Smooth muscle cell (in vitro differentiated cells): ENCODE results near the gene CNDP2. TPM values are rescaled to one million over a fixed set of nuclear protein-coding genes. Genes with fewer than 3 reads are reported as not detected.

Experiments used
- DNase-seq: peaks from one replicate; lab custom pipeline; 2025; ENCODE audit not compliant: unreplicated experiment; lab: John Stamatoyannopoulos, UW
- H2AFZ ChIP-seq: fragments of 200-600 bp; sonication (generic); 2 replicates; pipeline ENCODE4 v1.6.0; 2016; ENCODE audit warnings: antibody characterized with exemption, low read depth, mild to moderate bottlenecking
- H3F3A ChIP-seq: fragments of 200-600 bp; sonication (generic); 2 replicates; pipeline ENCODE4 v1.6.0; 2017; ENCODE audit warnings: antibody characterized with exemption, low read depth
- H3K27ac ChIP-seq: fragments of 200-600 bp; sonication (generic); 2 replicates; pipeline ENCODE4 v1.5.1; 2016; ENCODE audit warnings: low read depth, mild to moderate bottlenecking
- H3K27me3 ChIP-seq: fragments of 200-600 bp; sonication (generic); 2 replicates; pipeline ENCODE4 v1.6.1; 2016; ENCODE audit warnings: low read depth, mild to moderate bottlenecking
- H3K36me3 ChIP-seq: fragments of 200-600 bp; sonication (generic); 2 replicates; pipeline ENCODE4 v1.5.1; 2016; ENCODE audit warnings: low read depth
- H3K4me1 ChIP-seq: fragments of 200-600 bp; sonication (generic); 2 replicates; pipeline ENCODE4 v1.5.1; 2016; ENCODE audit warnings: low read depth
- H3K4me2 ChIP-seq: fragments of 200-600 bp; sonication (generic); 2 replicates; pipeline ENCODE4 v1.6.0; 2016; ENCODE audit warnings: mild to moderate bottlenecking
- H3K4me3 ChIP-seq: fragments of 200-600 bp; sonication (generic); 2 replicates; pipeline ENCODE4 v1.5.1; 2016; ENCODE audit warnings: mild to moderate bottlenecking
- H3K79me2 ChIP-seq: fragments of 200-600 bp; sonication (generic); 2 replicates; pipeline ENCODE4 v1.6.0; 2016; ENCODE audit warnings: low read depth, mild to moderate bottlenecking
- H3K9ac ChIP-seq: fragments of 200-600 bp; sonication (generic); 2 replicates; pipeline ENCODE4 v1.6.0; 2016; ENCODE audit warnings: low read depth
- H3K9me3 ChIP-seq: fragments of 200-600 bp; sonication (generic); replicated peaks from 2 replicates; pipeline ENCODE4 v1.5.1; 2016; ENCODE audit warnings: low read depth
- H4K20me1 ChIP-seq: fragments of 200-600 bp; sonication (generic); 2 replicates; pipeline ENCODE4 v1.6.0; 2016; ENCODE audit warnings: low read depth
- WGBS: methylation state at CpG from one replicate; pipeline ENCODE4 v1.1.7; 2016; ENCODE audit warnings: low lambda C conversion rate; 5-methylcytosine and 5-hydroxymethylcytosine counted together
- polyA plus RNA-seq: library from polyadenylated mRNA; unstranded; fragments of >200 nt; fragmentation: Nextera tagmentation; extraction: Ambion mirVana; gene quantifications from 2 replicates; pipeline ENCODE4 v1.2.1, GENCODE V29; 2016
- total RNA-seq: library from RNA; depleted of rRNA; stranded (reverse); fragments of >200 nt; gene quantifications from 2 replicates; pipeline ENCODE4 v1.2.3, GENCODE V29; 2014
- TF ChIP-seq, protein P1 (sequence below): fragments of 200-600 bp; sonication (generic); IDR thresholded peaks from 2 replicates; pipeline ENCODE4 v1.5.1; 2017; ENCODE audit warnings: borderline replicate concordance, mild to moderate bottlenecking, antibody characterized with exemption; ENCODE audit not compliant: insufficient read depth, poor library complexity, severe bottlenecking

Gene CNDP2
- total and polyA plus RNA-seq, 2 experiments from 2014 or later = 48.0 to 64.1 TPM

DNA sequence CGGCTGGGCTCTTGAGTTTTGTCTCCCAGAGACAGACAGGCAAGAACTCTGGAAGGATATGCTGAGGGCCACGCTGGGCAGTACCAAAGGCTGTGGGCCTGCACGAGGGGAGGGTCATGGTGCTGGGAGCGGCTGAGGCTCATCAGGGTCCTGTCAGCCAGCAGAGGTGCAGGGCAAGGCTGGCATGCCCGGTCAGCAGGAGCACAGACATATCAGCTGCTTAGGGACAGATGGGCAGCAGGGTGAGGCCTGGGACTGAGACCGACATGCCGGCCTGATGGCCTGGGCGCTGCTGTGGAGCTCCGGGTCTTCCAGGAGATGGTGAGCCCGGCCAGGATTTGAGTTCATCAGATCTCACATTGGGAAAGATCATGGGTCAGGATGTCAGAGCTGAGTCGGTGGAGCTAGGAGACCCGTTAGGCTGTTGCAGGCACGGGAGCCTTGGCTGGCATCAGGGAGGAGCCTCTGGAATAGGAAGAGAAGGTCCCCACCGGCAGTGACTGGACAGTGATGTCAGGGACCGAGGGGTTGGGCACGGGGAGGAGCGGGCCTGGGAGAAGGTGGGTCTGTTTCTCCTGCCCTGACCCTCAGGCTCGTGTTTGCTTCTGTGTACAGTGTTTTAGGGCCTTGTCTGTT lies 18.8 kb downstream of the CNDP2 start:
- H3F3A ChIP-seq = no peaks in the 10 kb centered on the region
- no peaks in the 10 kb centered on the region for H3K9me3 ChIP-seq
- H4K20me1 ChIP-seq = peaks cover 29% of the 10 kb centered on the region
- no peak for DNase-seq
- H2AFZ ChIP-seq = no peak overlapping the region
- no peak overlapping the region for H3K27ac ChIP-seq
- TF ChIP-seq, protein P1, sequence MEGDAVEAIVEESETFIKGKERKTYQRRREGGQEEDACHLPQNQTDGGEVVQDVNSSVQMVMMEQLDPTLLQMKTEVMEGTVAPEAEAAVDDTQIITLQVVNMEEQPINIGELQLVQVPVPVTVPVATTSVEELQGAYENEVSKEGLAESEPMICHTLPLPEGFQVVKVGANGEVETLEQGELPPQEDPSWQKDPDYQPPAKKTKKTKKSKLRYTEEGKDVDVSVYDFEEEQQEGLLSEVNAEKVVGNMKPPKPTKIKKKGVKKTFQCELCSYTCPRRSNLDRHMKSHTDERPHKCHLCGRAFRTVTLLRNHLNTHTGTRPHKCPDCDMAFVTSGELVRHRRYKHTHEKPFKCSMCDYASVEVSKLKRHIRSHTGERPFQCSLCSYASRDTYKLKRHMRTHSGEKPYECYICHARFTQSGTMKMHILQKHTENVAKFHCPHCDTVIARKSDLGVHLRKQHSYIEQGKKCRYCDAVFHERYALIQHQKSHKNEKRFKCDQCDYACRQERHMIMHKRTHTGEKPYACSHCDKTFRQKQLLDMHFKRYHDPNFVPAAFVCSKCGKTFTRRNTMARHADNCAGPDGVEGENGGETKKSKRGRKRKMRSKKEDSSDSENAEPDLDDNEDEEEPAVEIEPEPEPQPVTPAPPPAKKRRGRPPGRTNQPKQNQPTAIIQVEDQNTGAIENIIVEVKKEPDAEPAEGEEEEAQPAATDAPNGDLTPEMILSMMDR = no peak
- H3K4me1 ChIP-seq = no peaks in the 10 kb centered on the region
- H3K4me3 ChIP-seq = no peak overlapping the region
- H3K79me2 ChIP-seq = no peaks in the 10 kb centered on the region
- peaks cover 12% of the 10 kb centered on the region for H3K36me3 ChIP-seq
- H3K27me3 ChIP-seq = no peaks in the 10 kb centered on the region
- no peak overlapping the region for H3K4me2 ChIP-seq
- WGBS = 96% methylated on average over 18 of the region's 18 CpGs
- no peak overlapping the region for H3K9ac ChIP-seq

DNA sequence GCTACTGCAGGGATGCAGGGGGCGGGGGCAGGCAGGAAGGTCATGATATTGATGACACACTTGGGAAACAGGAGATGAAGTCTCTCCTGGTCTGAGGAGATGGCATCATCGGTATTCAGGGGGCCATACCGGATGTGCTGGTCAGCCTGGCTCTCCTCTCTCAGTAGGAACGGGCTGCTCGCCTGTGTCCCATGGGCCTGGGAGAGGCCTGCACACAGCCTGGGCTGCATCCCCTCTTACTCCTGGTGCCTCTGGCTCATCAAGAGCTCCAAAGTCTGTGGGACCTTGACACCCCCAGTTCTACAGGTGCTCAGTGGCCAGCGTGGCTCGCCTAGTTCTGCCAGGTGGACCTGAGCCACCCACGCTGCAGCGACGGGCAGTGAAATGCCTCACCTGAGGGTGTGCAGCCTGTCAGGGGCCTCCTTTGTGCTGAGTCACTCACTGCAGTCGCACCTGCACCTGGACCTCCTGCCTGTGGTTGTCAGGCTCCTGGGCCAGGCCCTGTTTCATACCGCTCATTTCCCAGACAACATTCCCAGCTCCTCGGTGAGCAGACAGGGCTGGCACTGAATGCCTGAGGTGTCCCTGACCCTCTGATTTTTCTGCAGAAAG lies 19.6 kb downstream of the CNDP2 start:
- 84% methylated on average over 13 of the region's 13 CpGs for WGBS

DNA sequence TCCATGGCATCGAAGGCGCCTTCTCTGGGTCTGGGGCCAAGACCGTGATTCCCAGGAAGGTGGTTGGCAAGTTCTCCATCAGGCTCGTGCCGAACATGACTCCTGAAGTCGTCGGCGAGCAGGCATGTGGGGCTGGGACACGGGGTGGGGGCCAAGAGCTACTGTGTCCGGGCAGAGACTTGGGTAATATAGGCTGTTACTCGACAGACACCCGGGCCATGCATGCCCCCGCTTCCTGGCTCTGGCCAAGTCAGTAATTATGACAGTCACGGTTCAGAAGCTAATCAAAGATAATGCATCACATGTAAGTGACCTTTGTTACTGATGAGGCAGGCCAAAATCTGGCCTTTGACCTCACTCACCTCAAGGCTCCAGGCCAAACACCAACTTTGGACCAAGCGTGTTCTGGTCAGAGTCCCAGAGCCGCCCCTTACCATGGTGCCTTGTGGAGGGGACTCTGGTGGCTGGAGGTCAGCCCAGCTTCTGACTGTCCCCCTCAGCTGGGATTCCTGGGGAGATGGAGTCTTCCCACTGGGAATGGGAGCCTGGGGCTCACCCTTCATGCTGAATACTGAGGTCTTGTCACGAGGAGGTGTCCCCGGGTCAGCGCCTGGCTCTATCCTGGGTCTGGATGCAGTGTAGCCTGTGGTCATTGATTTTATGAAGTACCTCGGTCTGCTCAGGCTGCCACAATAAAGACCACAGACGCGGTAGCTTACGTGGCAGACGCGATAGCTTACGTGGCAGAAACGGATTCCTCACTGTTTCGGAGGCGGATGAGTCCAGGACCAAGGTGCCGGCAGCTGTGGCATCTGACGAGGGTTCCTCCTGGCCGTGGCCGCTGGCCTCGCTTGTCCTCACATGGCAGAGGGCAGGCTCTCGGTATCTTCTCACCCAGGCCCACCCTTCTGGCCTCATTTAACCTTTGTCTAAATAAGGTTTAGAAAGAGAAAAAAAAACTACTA lies 20.4 kb downstream of the CNDP2 start:
- Histone ChIP-seq H2AFZ (no peak overlapping the region), H3K79me2 (no peaks in the 10 kb centered on the region), H4K20me1 (peaks cover 29% of the 10 kb centered on the region), H3K4me1 (no peaks in the 10 kb centered on the region), H3K27me3 (no peaks in the 10 kb centered on the region), H3F3A (no peaks in the 10 kb centered on the region), H3K4me2 (no peak overlapping the region), H3K4me3 (no peak overlapping the region), H3K9me3 (no peaks in the 10 kb centered on the region), H3K36me3 (peaks cover 12% of the 10 kb centered on the region), H3K27ac (no peak overlapping the region), H3K9ac (no peak overlapping the region)
- TF ChIP-seq, protein P1 = no peak
- no peak for DNase-seq
- 98% methylated on average over 35 of the region's 35 CpGs for WGBS

More for the DNA sequence above, 19.6 kb downstream of the CNDP2 start:
- H3K36me3 ChIP-seq = peaks cover 12% of the 10 kb centered on the region
- H2AFZ ChIP-seq = no peak overlapping the region
- TF ChIP-seq, protein P1 = no peak
- no peaks in the 10 kb centered on the region for H3K4me1 ChIP-seq
- no peak overlapping the region for H3K9ac ChIP-seq
- no peak overlapping the region for H3K4me2 ChIP-seq
- no peaks in the 10 kb centered on the region for H3K27me3 ChIP-seq
- no peak for DNase-seq
- H4K20me1 ChIP-seq = peaks cover 29% of the 10 kb centered on the region
- H3K27ac ChIP-seq = no peak overlapping the region
- no peak overlapping the region for H3K4me3 ChIP-seq
- H3K79me2 ChIP-seq = no peaks in the 10 kb centered on the region
- H3K9me3 ChIP-seq = no peaks in the 10 kb centered on the region
- no peaks in the 10 kb centered on the region for H3F3A ChIP-seq
